ENCODE data around the gene RCE1.

The RCE1 gene

GRCh38 chr11:66892911-66893310 lies 49.7 kb downstream of the RCE1 start:
- no peak for TF ChIP-seq CTCF (IDR thresholded peaks at IDR 0.05; ENCODE audit: low read depth, low read length)

GRCh38 chr11:66894141-66894540 lies 50.9 kb downstream of the RCE1 start:
- TF ChIP-seq CTCF (IDR thresholded peaks at IDR 0.05; ENCODE audit: low read depth, low read length): no peak

More at GRCh38 chr11:66892911-66893310, 49.7 kb downstream of the RCE1 start:
- H3K4me3 ChIP-seq (ENCODE audit: low read depth, low read length): no peak overlapping the region

More at GRCh38 chr11:66894141-66894540, 50.9 kb downstream of the RCE1 start:
- H3K4me3 ChIP-seq (ENCODE audit: low read depth, low read length): no peak overlapping the region

Data from WI38 (cell line).